ENCODE data around the gene RAB11FIP3.

GRCh38 chr16:560701-561412, 135.4 kb downstream of the RAB11FIP3 start:
- no peak for TF ChIP-seq EP300 (IDR thresholded peaks at IDR 0.05)
- TF ChIP-seq CTCF (IDR thresholded peaks at IDR 0.05), result no peak

Measured in ovary (tissue), 3 donors.